ENCODE results near the gene MGARP.
A peak's percentile ranks its signal among the peaks of the same experiment; 100 is the strongest.
"Not testable (repeated sequence)": the region's sequence is repeated elsewhere in the genome, so short reads cannot be mapped to it uniquely, and the experiment has no call there.

The MGARP gene

GRCh38 chr4:139266583-139267257 lies 13.3 kb downstream of the MGARP start:
- Histone ChIP-seq H3K27ac (ENCODE audit: low read depth, low read length) (peak overlapping the region; percentile 47), H2AFZ (ENCODE audit: low read length, unreplicated experiment) (peak overlapping the region; percentile 53), H3K4me3 (ENCODE audit: low read depth, low read length) (peak overlapping the region; percentile 59), H3K79me2 (ENCODE audit: control insufficient read depth, insufficient read depth, low read length, unreplicated experiment) (no peaks in the 10 kb centered on the region), H3K36me3 (ENCODE audit: insufficient read depth, low read length) (no peaks in the 10 kb centered on the region), H3K27me3 (ENCODE audit: insufficient read depth, low read length) (no peaks in the 10 kb centered on the region), H3K4me1 (ENCODE audit: control insufficient read depth, insufficient read depth, low read length, unreplicated experiment) (peaks cover 36% of the 10 kb centered on the region)

- peak overlapping the region; percentile 47 for H3K27ac ChIP-seq (ENCODE audit: low read depth, low read length)
- no peaks in the 10 kb centered on the region for H3K27me3 ChIP-seq (ENCODE audit: insufficient read depth, low read length)
- H3K79me2 ChIP-seq (ENCODE audit: control insufficient read depth, insufficient read depth, low read length, unreplicated experiment): no peaks in the 10 kb centered on the region
- H3K36me3 ChIP-seq (ENCODE audit: insufficient read depth, low read length): no peaks in the 10 kb centered on the region
- H3K4me3 ChIP-seq (ENCODE audit: low read depth, low read length): peak overlapping the region; percentile 59
- peaks cover 33% of the 10 kb centered on the region for H3K4me1 ChIP-seq (ENCODE audit: control insufficient read depth, insufficient read depth, low read length, unreplicated experiment)
- no peak overlapping the region for H2AFZ ChIP-seq (ENCODE audit: low read length, unreplicated experiment)
Measured at GRCh38 chr4:139266208-139266582, 13.8 kb downstream of the MGARP start.

- H3K27ac ChIP-seq (ENCODE audit: low read depth, low read length): peak overlapping the region; percentile 47
- H3K4me3 ChIP-seq (ENCODE audit: low read depth, low read length): peak overlapping the region; percentile 59
- peaks cover 33% of the 10 kb centered on the region for H3K4me1 ChIP-seq (ENCODE audit: control insufficient read depth, insufficient read depth, low read length, unreplicated experiment)
- no peak overlapping the region for H2AFZ ChIP-seq (ENCODE audit: low read length, unreplicated experiment)
- H3K79me2 ChIP-seq (ENCODE audit: control insufficient read depth, insufficient read depth, low read length, unreplicated experiment): no peaks in the 10 kb centered on the region
- H3K27me3 ChIP-seq (ENCODE audit: insufficient read depth, low read length): no peaks in the 10 kb centered on the region
- H3K36me3 ChIP-seq (ENCODE audit: insufficient read depth, low read length): no peaks in the 10 kb centered on the region
Measured at GRCh38 chr4:139265654-139266053, 14.4 kb downstream of the MGARP start.

DNA sequence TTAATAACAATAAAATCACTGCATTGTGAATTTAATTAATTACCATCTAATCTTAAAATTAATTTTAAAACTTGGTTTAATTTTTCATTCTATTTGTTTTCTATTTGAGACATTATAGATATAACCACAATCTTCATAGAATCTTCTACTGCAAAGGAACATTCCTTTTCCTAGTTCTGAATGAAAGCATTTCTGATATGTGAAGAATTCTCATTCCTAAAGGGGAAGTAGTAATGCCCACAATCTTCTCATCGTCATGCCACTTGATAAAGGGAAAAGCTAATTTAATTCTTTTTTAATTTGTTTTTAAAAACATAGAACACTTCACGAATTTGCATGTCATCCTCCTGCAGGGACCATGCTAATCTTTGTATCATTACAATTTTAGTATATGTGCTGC lies 23.7 kb downstream of the MGARP start:
- H3K36me3 ChIP-seq (ENCODE audit: insufficient read depth, low read length): no peaks in the 10 kb centered on the region
- H3K27me3 ChIP-seq (ENCODE audit: insufficient read depth, low read length): no peaks in the 10 kb centered on the region
- no peak overlapping the region for H3K27ac ChIP-seq (ENCODE audit: low read depth, low read length)
- H2AFZ ChIP-seq (ENCODE audit: low read length, unreplicated experiment): no peak overlapping the region
- H3K79me2 ChIP-seq (ENCODE audit: control insufficient read depth, insufficient read depth, low read length, unreplicated experiment): no peaks in the 10 kb centered on the region
- H3K4me1 ChIP-seq (ENCODE audit: control insufficient read depth, insufficient read depth, low read length, unreplicated experiment): no peaks in the 10 kb centered on the region
- H3K4me3 ChIP-seq (ENCODE audit: low read depth, low read length): no peak overlapping the region

DNA sequence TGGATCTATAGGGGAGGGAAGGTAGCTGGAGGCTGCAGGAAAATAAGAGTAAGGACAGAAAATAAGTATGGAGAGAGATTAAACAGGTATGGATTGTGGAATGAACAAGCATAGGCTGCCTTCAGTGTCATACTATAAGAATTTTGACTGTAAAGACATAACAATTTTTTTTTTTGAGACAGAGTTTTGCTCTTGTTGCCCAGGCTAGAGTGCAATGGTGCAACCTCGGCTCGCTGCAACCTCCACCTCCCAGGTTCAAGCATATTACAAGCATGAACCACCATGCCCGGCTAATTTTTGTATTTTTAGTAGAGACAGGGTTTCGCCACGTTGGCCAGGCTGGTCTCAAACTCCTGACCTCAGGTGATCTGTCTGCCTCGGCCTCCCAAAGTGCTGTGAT lies 24.4 kb downstream of the MGARP start:
- H3K27me3 ChIP-seq (ENCODE audit: insufficient read depth, low read length); H3K4me3 ChIP-seq (ENCODE audit: low read depth, low read length); H3K36me3 ChIP-seq (ENCODE audit: insufficient read depth, low read length); H2AFZ ChIP-seq (ENCODE audit: low read length, unreplicated experiment); H3K4me1 ChIP-seq (ENCODE audit: control insufficient read depth, insufficient read depth, low read length, unreplicated experiment); H3K27ac ChIP-seq (ENCODE audit: low read depth, low read length); H3K79me2 ChIP-seq (ENCODE audit: control insufficient read depth, insufficient read depth, low read length, unreplicated experiment): not testable (repeated sequence)

DNA sequence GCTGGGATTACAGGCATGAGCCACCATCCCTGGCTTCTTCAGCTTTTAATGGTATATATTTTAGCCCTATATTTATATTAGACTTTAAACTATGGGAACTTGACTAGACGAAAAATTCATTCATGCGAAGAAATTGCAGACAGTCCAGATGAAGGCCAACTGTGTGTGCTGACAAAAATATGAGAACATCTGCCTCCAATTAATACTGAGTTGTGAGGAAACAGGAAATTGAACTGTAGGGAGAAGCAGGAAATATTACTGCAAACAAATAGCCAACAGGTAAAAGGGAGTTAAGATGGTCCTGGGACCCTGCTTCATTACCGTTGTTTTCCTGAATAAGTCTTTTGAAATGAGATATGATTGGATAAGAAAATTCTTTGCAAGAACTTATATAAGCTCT lies 26.3 kb downstream of the MGARP start:
- H3K36me3 ChIP-seq (ENCODE audit: insufficient read depth, low read length): no peaks in the 10 kb centered on the region
- no peak overlapping the region for H3K4me3 ChIP-seq (ENCODE audit: low read depth, low read length)
- H3K27ac ChIP-seq (ENCODE audit: low read depth, low read length): no peak overlapping the region
- H3K27me3 ChIP-seq (ENCODE audit: insufficient read depth, low read length): no peaks in the 10 kb centered on the region
- H3K79me2 ChIP-seq (ENCODE audit: control insufficient read depth, insufficient read depth, low read length, unreplicated experiment): no peaks in the 10 kb centered on the region
- no peak overlapping the region for H2AFZ ChIP-seq (ENCODE audit: low read length, unreplicated experiment)
- H3K4me1 ChIP-seq (ENCODE audit: control insufficient read depth, insufficient read depth, low read length, unreplicated experiment): no peaks in the 10 kb centered on the region

- Histone ChIP-seq H3K79me2 (ENCODE audit: control insufficient read depth, insufficient read depth, low read length, unreplicated experiment) (no peaks in the 10 kb centered on the region), H3K27ac (ENCODE audit: low read depth, low read length) (no peak overlapping the region), H2AFZ (ENCODE audit: low read length, unreplicated experiment) (no peak overlapping the region), H3K36me3 (ENCODE audit: insufficient read depth, low read length) (no peaks in the 10 kb centered on the region), H3K4me3 (ENCODE audit: low read depth, low read length) (no peak overlapping the region), H3K4me1 (ENCODE audit: control insufficient read depth, insufficient read depth, low read length, unreplicated experiment) (no peaks in the 10 kb centered on the region), H3K27me3 (ENCODE audit: insufficient read depth, low read length) (no peaks in the 10 kb centered on the region)
Measured at GRCh38 chr4:139253046-139253445, 27.0 kb downstream of the MGARP start.

DNA sequence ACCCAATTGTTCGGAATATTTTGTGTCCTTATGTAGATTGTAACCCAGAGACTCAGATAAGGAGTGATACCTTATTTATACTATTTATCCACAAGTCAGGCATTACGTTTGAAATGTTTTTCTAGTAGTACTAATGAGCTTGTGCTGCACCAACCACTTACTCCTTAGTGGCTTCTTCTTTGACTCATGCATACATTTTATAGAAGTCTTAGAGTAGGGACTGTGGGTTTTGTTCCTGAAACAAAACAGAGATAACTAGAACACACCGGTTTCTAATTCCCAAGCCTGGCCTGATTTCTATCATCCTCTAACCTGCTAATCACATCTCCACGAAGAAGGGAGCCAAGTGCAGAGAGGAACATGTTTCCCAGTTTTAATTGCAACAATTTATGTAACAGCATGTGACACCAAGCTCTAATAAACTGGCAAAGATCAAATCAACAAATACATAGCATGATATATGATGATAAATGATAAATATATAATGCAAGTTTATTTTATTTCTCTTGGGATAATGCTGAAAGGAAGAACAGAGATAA lies 32.3 kb downstream of the MGARP start:
- no peaks in the 10 kb centered on the region for H3K36me3 ChIP-seq (ENCODE audit: insufficient read depth, low read length)
- H3K27ac ChIP-seq (ENCODE audit: low read depth, low read length): no peak overlapping the region
- H2AFZ ChIP-seq (ENCODE audit: low read length, unreplicated experiment): peak overlapping the region; percentile 4

DNA sequence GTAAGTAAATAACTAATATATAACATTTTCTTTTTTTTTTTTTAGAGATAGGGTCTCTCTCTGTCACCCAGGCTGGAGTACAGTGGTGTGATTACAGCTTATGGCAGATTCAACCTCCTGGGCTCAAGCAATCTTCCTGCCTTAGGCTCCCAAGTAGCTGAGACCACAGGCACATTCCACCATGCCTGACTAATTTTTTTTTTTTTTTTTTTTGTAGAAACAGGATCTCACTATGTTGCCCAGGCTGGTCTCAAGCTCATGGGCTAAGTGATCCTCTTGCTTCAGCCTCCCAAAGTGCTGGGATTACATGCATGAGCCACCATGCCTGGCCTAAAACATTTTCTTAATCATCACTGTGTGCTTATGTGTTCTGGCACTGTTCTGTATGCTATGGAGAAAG lies 32.8 kb downstream of the MGARP start:
- H2AFZ ChIP-seq (ENCODE audit: low read length, unreplicated experiment): no peak overlapping the region
- peaks cover 44% of the 10 kb centered on the region for H3K4me1 ChIP-seq (ENCODE audit: control insufficient read depth, insufficient read depth, low read length, unreplicated experiment)
- no peak overlapping the region for H3K27ac ChIP-seq (ENCODE audit: low read depth, low read length)
- H3K27me3 ChIP-seq (ENCODE audit: insufficient read depth, low read length): no peaks in the 10 kb centered on the region
- no peak overlapping the region for H3K4me3 ChIP-seq (ENCODE audit: low read depth, low read length)
- no peaks in the 10 kb centered on the region for H3K36me3 ChIP-seq (ENCODE audit: insufficient read depth, low read length)
- H3K79me2 ChIP-seq (ENCODE audit: control insufficient read depth, insufficient read depth, low read length, unreplicated experiment): no peaks in the 10 kb centered on the region

More for the DNA sequence above, 32.3 kb downstream of the MGARP start:
- Histone ChIP-seq H3K4me1 (ENCODE audit: control insufficient read depth, insufficient read depth, low read length, unreplicated experiment) (peaks cover 39% of the 10 kb centered on the region), H3K79me2 (ENCODE audit: control insufficient read depth, insufficient read depth, low read length, unreplicated experiment) (no peaks in the 10 kb centered on the region), H3K4me3 (ENCODE audit: low read depth, low read length) (no peak overlapping the region), H3K27me3 (ENCODE audit: insufficient read depth, low read length) (no peaks in the 10 kb centered on the region)

- Histone ChIP-seq H2AFZ (ENCODE audit: low read length, unreplicated experiment) (peak overlapping the region; percentile 30), H3K4me3 (ENCODE audit: low read depth, low read length) (no peak overlapping the region), H3K27ac (ENCODE audit: low read depth, low read length) (0 out of 2 replicates have a peak overlapping the region, but pooled peaks have one; percentile 58), H3K36me3 (ENCODE audit: insufficient read depth, low read length) (no peaks in the 10 kb centered on the region), H3K79me2 (ENCODE audit: control insufficient read depth, insufficient read depth, low read length, unreplicated experiment) (no peaks in the 10 kb centered on the region), H3K27me3 (ENCODE audit: insufficient read depth, low read length) (no peaks in the 10 kb centered on the region), H3K4me1 (ENCODE audit: control insufficient read depth, insufficient read depth, low read length, unreplicated experiment) (peaks cover 50% of the 10 kb centered on the region)
Measured at GRCh38 chr4:139246166-139246565, 33.9 kb downstream of the MGARP start.

DNA sequence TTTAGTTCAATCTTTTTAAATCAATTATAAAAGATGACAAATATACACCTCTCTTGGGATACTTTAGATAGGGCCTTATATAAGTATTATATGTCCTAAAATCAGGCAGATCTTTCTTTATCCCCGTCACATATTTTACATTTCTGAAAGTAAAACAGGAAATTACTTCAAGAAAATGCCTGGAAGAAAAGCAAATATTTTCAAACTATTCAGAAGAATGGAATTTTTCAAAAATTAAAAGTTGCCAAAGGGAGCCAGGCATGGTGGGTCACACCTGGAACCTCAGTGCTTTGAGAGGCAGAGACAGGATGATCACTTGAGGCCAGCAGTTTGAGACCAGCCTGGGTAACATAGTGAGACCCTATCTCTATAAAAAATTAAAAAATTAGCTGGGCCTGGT lies 34.4 kb downstream of the MGARP start:
- peak overlapping the region; percentile 35 for H3K4me3 ChIP-seq (ENCODE audit: low read depth, low read length)
- H3K27me3 ChIP-seq (ENCODE audit: insufficient read depth, low read length): no peaks in the 10 kb centered on the region
- H3K4me1 ChIP-seq (ENCODE audit: control insufficient read depth, insufficient read depth, low read length, unreplicated experiment): peaks cover 50% of the 10 kb centered on the region
- peak overlapping the region; percentile 30 for H2AFZ ChIP-seq (ENCODE audit: low read length, unreplicated experiment)
- no peaks in the 10 kb centered on the region for H3K36me3 ChIP-seq (ENCODE audit: insufficient read depth, low read length)
- no peaks in the 10 kb centered on the region for H3K79me2 ChIP-seq (ENCODE audit: control insufficient read depth, insufficient read depth, low read length, unreplicated experiment)
- peak overlapping the region; percentile 58 for H3K27ac ChIP-seq (ENCODE audit: low read depth, low read length)

Measured in ACC112 (cell line).